Measurements from ENCODE around the gene KRTCAP3. TPM values are rescaled to one million over a fixed set of nuclear protein-coding genes. Genes with fewer than 3 reads are reported as not detected.

The KRTCAP3 gene
- total and polyA plus RNA-seq, 9 of the 15 experiments (the other 6 are each of a cell fraction or from before 2014, with no cell fraction given), result 0.24 to 1.4 (median 0.73) TPM

GRCh38 chr2:27416151-27416550, 26.0 kb upstream of the KRTCAP3 start:
- H3K27ac ChIP-seq (ENCODE audit: extremely low read depth, low read depth, low read length), result no peak overlapping the region
- BruUV-seq (replicated peaks), result no TSS peak
- 41% methylated on average over 6 of the region's 6 CpGs for WGBS (ENCODE audit: insufficient coverage, low coverage, missing lambda C conversion rate)
- H4K20me1 ChIP-seq (replicated peaks; ENCODE audit: control insufficient read depth, insufficient read depth, low read length), result no peaks in the 10 kb centered on the region
- no peaks in the 10 kb centered on the region for H3K36me3 ChIP-seq (ENCODE audit: control insufficient read depth, insufficient read depth, low read length)
- intact Hi-C loops (cut with micrococcal nuclease), result no loop called here
- DNase-seq (ENCODE audit: extremely low read depth in 1 of 4, low spot score in 3 of 4) (no peak), FAIRE-seq (no peak), ATAC-seq (no peak; the same call in 2 of the 3 replicates)
- no peak overlapping the region for H3K4me3 ChIP-seq
- no peaks in the 10 kb centered on the region for H3K27me3 ChIP-seq (ENCODE audit: control insufficient read depth in 2 of 2, insufficient read depth in 2 of 2, low read length in 2 of 2)
- no peak overlapping the region for H3K9ac ChIP-seq (ENCODE audit: insufficient read depth in 1 of 2, low read depth in 2 of 2, low read length in 2 of 2)
- in situ Hi-C loops (cut with MboI), result no loop called here
- 0 out of 2 replicates have a peak overlapping the region, but pooled peaks have one; percentile 32 for H2AFZ ChIP-seq (ENCODE audit: low read depth, low read length)
- H3K4me2 ChIP-seq (ENCODE audit: insufficient read depth, low read length), result no peak overlapping the region
- ChIA-PET CTCF (ENCODE audit: low intra/inter-chr PET ratio) (no interaction called here), POLR2A (no interaction called here)
- H3K4me1 ChIP-seq (replicated peaks in 1 of 2; ENCODE audit: control insufficient read depth in 2 of 2, insufficient read depth in 2 of 2, low read length in 2 of 2), result 0 out of 5 replicates have a peak, but pooled peaks cover 0 to 3% of the 10 kb centered on the region in 2 experiments
- no peaks in the 10 kb centered on the region for H3K9me1 ChIP-seq (ENCODE audit: control insufficient read depth, insufficient read depth, low read length)
- H3K79me2 ChIP-seq (ENCODE audit: control insufficient read depth, insufficient read depth, low read length), result no peaks in the 10 kb centered on the region
- TF ChIP-seq ZNF175 (CRISPR knock-in tag; IDR thresholded peaks at IDR 0.05; ENCODE audit: low read depth) (no peak), PHB2 (IDR thresholded peaks at IDR 0.05; ENCODE audit: low read depth) (no peak), ILK (tag; IDR thresholded peaks at IDR 0.05; ENCODE audit: borderline replicate concordance, low read depth) (no peak), BACH1 (tag; IDR thresholded peaks at IDR 0.05) (no peak), KDM5B (IDR thresholded peaks at IDR 0.05; ENCODE audit: insufficient replicate concordance, low read depth, low read length) (no peak), NR3C1 (CRISPR knock-in tag; IDR thresholded peaks at IDR 0.05) (no peak), BCOR (IDR thresholded peaks at IDR 0.05) (0 out of 2 replicates have a peak, but pooled peaks have one; percentile 26)
- H3K9me3 ChIP-seq (replicated peaks; ENCODE audit: control insufficient read depth, insufficient read depth, low read depth, low read length), result no peaks in the 10 kb centered on the region

- ATAC-seq (no peak), DNase-seq (ENCODE audit: extremely low read depth in 1 of 4, low spot score in 3 of 4) (no peak), FAIRE-seq (no peak)
- Histone ChIP-seq H3K27me3 (ENCODE audit: control insufficient read depth in 2 of 2, insufficient read depth in 2 of 2, low read length in 2 of 2) (no peaks in the 10 kb centered on the region), H3K9ac (ENCODE audit: insufficient read depth in 1 of 2, low read depth in 2 of 2, low read length in 2 of 2) (no peak overlapping the region), H3K4me3 (no peak overlapping the region), H3K9me3 (replicated peaks; ENCODE audit: control insufficient read depth, insufficient read depth, low read depth, low read length) (no peaks in the 10 kb centered on the region), H3K4me1 (replicated peaks in 1 of 2; ENCODE audit: control insufficient read depth in 2 of 2, insufficient read depth in 2 of 2, low read length in 2 of 2) (no peaks in the 10 kb centered on the region; a peak in 1 of 5 replicates), H3K36me3 (ENCODE audit: control insufficient read depth, insufficient read depth, low read length) (no peaks in the 10 kb centered on the region), H4K20me1 (replicated peaks; ENCODE audit: control insufficient read depth, insufficient read depth, low read length) (no peaks in the 10 kb centered on the region), H3K4me2 (ENCODE audit: insufficient read depth, low read length) (no peak overlapping the region), H2AFZ (ENCODE audit: low read depth, low read length) (no peak overlapping the region), H3K9me1 (ENCODE audit: control insufficient read depth, insufficient read depth, low read length) (no peaks in the 10 kb centered on the region), H3K27ac (ENCODE audit: extremely low read depth, low read depth, low read length) (no peak overlapping the region), H3K79me2 (ENCODE audit: control insufficient read depth, insufficient read depth, low read length) (no peaks in the 10 kb centered on the region)
- in situ Hi-C loops (cut with MboI) (no loop called here), intact Hi-C loops (cut with micrococcal nuclease) (no loop called here)
- ChIA-PET CTCF (ENCODE audit: low intra/inter-chr PET ratio) (no interaction called here), POLR2A (interaction anchor here (2.1 kb wide), 1 partner anchor 11 kb away, joined by 9 read pairs; the partner anchor contains the start of gene PPM1G)
- no TSS peak for BruUV-seq (replicated peaks)
- TF ChIP-seq U2AF2 (optimal IDR thresholded peaks at IDR 0.05; ENCODE audit: low read depth, low read length) (no peak), CEBPG (CRISPR knock-in tag; IDR thresholded peaks at IDR 0.05) (no peak), CEBPG (tag; conservative IDR thresholded peaks at IDR 0.05 in 1 of 2, IDR thresholded peaks at IDR 0.05 in 1 of 2) (no peak), ARID4B (CRISPR knock-in tag; IDR thresholded peaks at IDR 0.05) (no peak), RBM34 (IDR thresholded peaks at IDR 0.05; ENCODE audit: borderline replicate concordance, insufficient read depth, low read length) (no peak)
Measured at GRCh38 chr2:27420996-27421395, 21.2 kb upstream of the KRTCAP3 start.
